Measurements from ENCODE around the gene TENM3. TPM values are rescaled to one million over a fixed set of nuclear protein-coding genes. Genes with fewer than 3 reads are reported as not detected.
"Not testable (repeated sequence)": the region's sequence is repeated elsewhere in the genome, so short reads cannot be mapped to it uniquely, and the experiment has no call there.

Gene TENM3
- total RNA-seq, 4 donors from 2014 or later: 0.69 to 8.2 (median 2.3) TPM

GRCh38 chr4:182235021-182235795, 8.0 kb upstream of the TENM3 start:
- WGBS, 2 donors: 54 to 63% methylated on average over 11 of the region's 11 CpGs
- no peak for DNase-seq (ENCODE audit: low spot score in 2 of 2)
- no peak for TF ChIP-seq CTCF (IDR thresholded peaks at IDR 0.05)
- TF ChIP-seq POLR2A (IDR thresholded peaks at IDR 0.05): no peak
- no peak overlapping the region for H3K4me3 ChIP-seq (ENCODE audit: low read depth, poor library complexity, severe bottlenecking)
- intact Hi-C loops (cut with DNase I; ENCODE audit: low total_unique reads): no loop called here

GRCh38 chr4:182236186-182236585, 7.0 kb upstream of the TENM3 start:
- intact Hi-C loops (cut with DNase I; ENCODE audit: low total_unique reads): no loop called here
- DNase-seq (ENCODE audit: low spot score in 2 of 2): no peak
- TF ChIP-seq POLR2A (IDR thresholded peaks at IDR 0.05) (no peak), CTCF (IDR thresholded peaks at IDR 0.05) (no peak)
- H3K4me3 ChIP-seq (ENCODE audit: low read depth, poor library complexity, severe bottlenecking): no peak overlapping the region
- 81 to 86% methylated on average over 2 of the region's 2 CpGs for WGBS, 2 donors

- DNase-seq (ENCODE audit: low spot score in 2 of 2); H3K4me3 ChIP-seq (ENCODE audit: low read depth, poor library complexity, severe bottlenecking); intact Hi-C loops (cut with DNase I; ENCODE audit: low total_unique reads): not testable (repeated sequence)
- 95 to 97% methylated on average over 6 of the region's 6 CpGs for WGBS, 2 donors
Measured at GRCh38 chr4:182237010-182237409, 6.2 kb upstream of the TENM3 start.

- no peak for DNase-seq (ENCODE audit: low spot score in 2 of 2)
- H3K4me3 ChIP-seq (ENCODE audit: low read depth, poor library complexity, severe bottlenecking): no peak overlapping the region
- 67 to 71% methylated on average over 9 of the region's 9 CpGs for WGBS, 2 donors
- intact Hi-C loops (cut with DNase I; ENCODE audit: low total_unique reads): no loop called here
- no peak for TF ChIP-seq CTCF (IDR thresholded peaks at IDR 0.05)
- TF ChIP-seq POLR2A (IDR thresholded peaks at IDR 0.05): no peak
Measured at GRCh38 chr4:182238355-182238931, 4.8 kb upstream of the TENM3 start.

- intact Hi-C loops (cut with DNase I; ENCODE audit: low total_unique reads): no loop called here
- WGBS, 2 donors: 54% methylated on average over 17 to 18 of the region's 18 CpGs
- no peak for DNase-seq (ENCODE audit: low spot score in 2 of 2)
Measured at GRCh38 chr4:182240161-182241130, 2.8 kb upstream of the TENM3 start.

GRCh38 chr4:182242260-182242659, 942 bp upstream of the TENM3 start:
- DNase-seq (ENCODE audit: low spot score in 2 of 2); intact Hi-C loops (cut with DNase I; ENCODE audit: low total_unique reads); H3K4me3 ChIP-seq (ENCODE audit: low read depth, poor library complexity, severe bottlenecking): not testable (repeated sequence)
- WGBS, 2 donors: 81 to 96% methylated on average over 4 of the region's 4 CpGs

More at GRCh38 chr4:182240161-182241130, 2.8 kb upstream of the TENM3 start:
- H3K4me3 ChIP-seq (ENCODE audit: low read depth, poor library complexity, severe bottlenecking): no peak overlapping the region
- TF ChIP-seq POLR2A (IDR thresholded peaks at IDR 0.05): no peak

GRCh38 chr4:182242787-182243186, 415 bp upstream of the TENM3 start:
- intact Hi-C loops (cut with DNase I; ENCODE audit: low total_unique reads): no loop called here
- no peak overlapping the region for H3K4me3 ChIP-seq (ENCODE audit: low read depth, poor library complexity, severe bottlenecking)
- 92 to 94% methylated on average over 6 of the region's 6 CpGs for WGBS, 2 donors
- TF ChIP-seq CTCF (IDR thresholded peaks at IDR 0.05) (no peak), POLR2A (IDR thresholded peaks at IDR 0.05) (no peak)
- DNase-seq (ENCODE audit: low spot score in 2 of 2): no peak

Data from lower leg skin (tissue), 4 donors.